WI38 (cell line): ENCODE results near the gene FAM149A.

Experiments used
- H3K4me3 ChIP-seq: 2 replicates; pipeline ENCODE4 v1.5.1; 2011; ENCODE audit warnings: low read depth, mild to moderate bottlenecking, control low read depth, low read length
- TF ChIP-seq, protein P1 (sequence below): IDR thresholded peaks from 2 replicates; pipeline ENCODE4 v1.5.1; 2012; ENCODE audit warnings: low read depth, mild to moderate bottlenecking, control low read depth, low read length

The FAM149A gene

GRCh38 chr4:186105647-186106321 lies 1.3 kb downstream of the FAM149A start:
- TF ChIP-seq, protein P1, sequence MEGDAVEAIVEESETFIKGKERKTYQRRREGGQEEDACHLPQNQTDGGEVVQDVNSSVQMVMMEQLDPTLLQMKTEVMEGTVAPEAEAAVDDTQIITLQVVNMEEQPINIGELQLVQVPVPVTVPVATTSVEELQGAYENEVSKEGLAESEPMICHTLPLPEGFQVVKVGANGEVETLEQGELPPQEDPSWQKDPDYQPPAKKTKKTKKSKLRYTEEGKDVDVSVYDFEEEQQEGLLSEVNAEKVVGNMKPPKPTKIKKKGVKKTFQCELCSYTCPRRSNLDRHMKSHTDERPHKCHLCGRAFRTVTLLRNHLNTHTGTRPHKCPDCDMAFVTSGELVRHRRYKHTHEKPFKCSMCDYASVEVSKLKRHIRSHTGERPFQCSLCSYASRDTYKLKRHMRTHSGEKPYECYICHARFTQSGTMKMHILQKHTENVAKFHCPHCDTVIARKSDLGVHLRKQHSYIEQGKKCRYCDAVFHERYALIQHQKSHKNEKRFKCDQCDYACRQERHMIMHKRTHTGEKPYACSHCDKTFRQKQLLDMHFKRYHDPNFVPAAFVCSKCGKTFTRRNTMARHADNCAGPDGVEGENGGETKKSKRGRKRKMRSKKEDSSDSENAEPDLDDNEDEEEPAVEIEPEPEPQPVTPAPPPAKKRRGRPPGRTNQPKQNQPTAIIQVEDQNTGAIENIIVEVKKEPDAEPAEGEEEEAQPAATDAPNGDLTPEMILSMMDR = no peak
- no peak overlapping the region for H3K4me3 ChIP-seq

DNA sequence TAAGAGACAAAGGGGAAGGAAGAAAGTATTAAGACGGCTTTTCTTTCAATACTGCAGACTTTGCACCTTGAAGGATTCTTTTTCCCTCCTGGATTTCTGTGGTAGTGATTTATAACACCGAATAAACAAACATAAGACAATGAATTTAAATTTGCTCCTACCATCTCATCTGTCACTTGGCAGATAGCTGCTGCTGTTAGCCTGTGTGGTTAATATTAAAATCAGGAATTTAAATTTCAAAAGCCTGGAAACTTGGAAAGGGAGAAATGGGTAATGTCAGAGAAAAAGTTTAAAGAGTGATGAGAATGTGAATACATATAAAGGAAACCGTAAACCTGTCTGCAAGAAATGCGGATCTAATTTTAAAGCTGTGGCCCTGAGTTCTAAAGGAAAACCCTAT lies 3.4 kb downstream of the FAM149A start:
- TF ChIP-seq, protein P1 = no peak
- H3K4me3 ChIP-seq = no peak overlapping the region

- TF ChIP-seq, protein P1 = no peak
- H3K4me3 ChIP-seq = no peak overlapping the region
These were observed 3.9 kb downstream of the FAM149A start for GRCh38 chr4:186108391-186108790.

GRCh38 chr4:186109245-186109644 lies 4.7 kb downstream of the FAM149A start:
- TF ChIP-seq, protein P1 = no peak
- no peak overlapping the region for H3K4me3 ChIP-seq

DNA sequence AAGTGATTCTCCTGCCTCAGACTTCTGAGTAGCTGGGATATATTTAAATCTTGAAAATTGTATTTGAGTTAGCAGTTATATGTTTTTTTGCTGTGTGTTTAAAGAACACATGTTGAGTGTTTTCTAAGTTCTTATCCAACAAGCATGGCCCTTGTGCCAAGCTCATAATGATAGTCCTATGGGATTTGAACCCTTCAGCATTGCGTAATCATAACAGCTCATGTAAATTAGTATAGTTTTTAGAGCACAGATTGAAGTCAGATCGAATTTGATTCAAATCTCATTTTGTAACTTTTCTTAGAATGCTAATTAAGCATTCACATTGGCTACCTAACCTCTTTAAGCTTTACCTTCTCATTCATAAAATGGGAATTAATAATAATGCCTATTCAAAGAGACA lies 12.2 kb downstream of the FAM149A start:
- TF ChIP-seq, protein P1 = no peak
- H3K4me3 ChIP-seq = no peak overlapping the region

GRCh38 chr4:186118582-186118981 lies 14.1 kb downstream of the FAM149A start:
- H3K4me3 ChIP-seq = no peak overlapping the region
- TF ChIP-seq, protein P1 = no peak

DNA sequence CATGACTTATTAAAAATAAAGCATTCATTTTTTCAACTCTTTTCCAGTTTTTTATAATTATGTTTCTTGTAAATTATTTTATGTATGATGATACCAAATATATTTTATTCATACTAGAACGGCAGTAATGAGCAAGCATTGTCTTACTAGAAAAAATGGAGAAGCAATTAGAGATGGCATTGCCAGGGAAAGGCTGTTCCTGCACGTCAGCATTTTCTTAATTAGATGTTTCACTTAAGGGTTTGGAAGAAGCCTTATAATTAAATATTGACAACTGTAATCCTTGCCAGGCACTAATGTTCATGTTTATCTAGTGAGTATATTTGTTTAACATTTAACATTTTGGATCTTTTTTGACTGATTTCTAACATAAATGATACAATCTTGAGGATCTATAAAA lies 16.6 kb downstream of the FAM149A start:
- no peak overlapping the region for H3K4me3 ChIP-seq
- TF ChIP-seq, protein P1 = no peak
